HG03108 (cell line): ENCODE results near the gene ST6GALNAC5.
"Not testable (repeated sequence)": the region's sequence is repeated elsewhere in the genome, so short reads cannot be mapped to it uniquely, and the experiment has no call there.

ENCODE experiments used
- ATAC-seq: cut with Tn5 transposase; IDR thresholded peaks from one replicate; pipeline ENCODE4 v1.9.1; 2021; ENCODE audit warnings: moderate library complexity; ENCODE audit not compliant: unreplicated experiment

ST6GALNAC5 gene

DNA sequence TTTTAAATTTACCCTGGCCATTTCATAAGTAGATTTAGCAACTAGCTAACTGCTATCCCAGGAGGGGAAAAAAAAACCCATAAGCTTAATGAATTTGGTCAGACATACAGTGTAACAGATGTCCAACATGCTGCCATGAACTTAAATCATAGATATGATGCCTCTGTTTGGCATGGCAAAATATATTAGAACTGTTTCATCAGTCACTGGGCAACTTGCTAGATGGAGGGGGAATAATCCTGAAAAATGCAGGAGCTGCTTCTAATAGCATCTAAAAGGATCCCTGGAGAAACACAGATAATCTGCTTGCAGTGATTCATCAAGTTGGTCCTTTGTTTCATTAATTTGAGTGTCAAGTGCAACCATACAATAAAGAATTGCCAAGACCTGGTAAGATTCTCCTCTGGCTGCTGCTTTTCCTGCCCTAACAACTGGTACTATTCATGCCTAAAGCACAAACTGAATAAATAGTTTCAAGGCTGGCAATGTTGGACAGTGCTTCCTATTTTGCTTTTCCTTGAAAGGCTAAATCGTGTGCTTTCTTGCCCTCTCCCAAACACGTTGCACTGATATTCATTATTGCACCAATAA lies 1.5 kb upstream of the ST6GALNAC5 start:
- ATAC-seq = no peak

DNA sequence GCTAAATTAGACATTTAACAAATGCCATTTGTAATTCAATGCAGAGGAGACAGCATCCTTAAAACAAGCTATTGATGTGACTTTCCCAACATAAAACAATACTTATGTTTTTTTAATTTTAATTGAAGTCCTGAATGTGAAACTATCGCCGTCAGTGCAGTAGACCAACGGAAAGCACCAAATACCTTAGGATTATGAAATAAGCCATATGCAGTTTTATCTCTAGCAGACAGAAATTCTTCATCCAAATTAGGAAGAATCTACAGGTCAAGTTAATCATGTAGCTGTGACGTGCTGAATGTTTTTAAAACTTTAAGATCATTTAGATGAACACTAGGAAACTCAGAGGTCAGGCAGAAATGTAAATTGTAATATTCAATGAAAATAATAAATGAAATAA lies 714 bp upstream of the ST6GALNAC5 start:
- ATAC-seq = no peak

DNA sequence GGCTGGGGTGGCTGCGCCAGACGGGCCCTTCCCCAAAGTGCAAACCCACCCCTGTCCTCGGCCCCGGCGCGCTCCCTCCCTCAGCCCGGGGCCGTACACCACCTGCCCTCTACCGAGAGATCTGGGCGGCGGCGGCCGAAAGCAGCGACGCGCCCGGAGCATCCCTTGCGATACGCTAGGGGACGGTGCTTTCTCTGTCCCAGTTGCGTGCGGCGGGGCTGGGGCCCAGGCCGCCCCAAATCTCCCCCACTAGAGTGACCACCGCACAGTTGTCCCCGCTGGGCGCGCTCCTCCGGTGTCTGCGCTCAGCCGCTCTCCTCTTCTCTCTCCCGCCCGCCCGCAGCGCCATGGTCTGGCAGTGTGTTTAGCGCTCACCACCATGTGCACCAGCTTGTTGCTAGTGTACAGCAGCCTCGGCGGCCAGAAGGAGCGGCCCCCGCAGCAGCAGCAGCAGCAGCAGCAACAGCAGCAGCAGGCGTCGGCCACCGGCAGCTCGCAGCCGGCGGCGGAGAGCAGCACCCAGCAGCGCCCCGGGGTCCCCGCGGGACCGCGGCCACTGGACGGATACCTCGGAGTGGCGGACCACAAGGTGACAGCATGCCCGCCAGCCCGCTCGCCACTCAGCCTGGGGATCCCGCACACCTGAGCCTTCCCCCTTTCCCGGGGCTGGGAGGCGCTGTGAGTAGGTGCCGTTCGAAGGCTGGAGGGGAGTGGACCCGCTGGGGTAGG lies 1.0 kb downstream of the ST6GALNAC5 start:
- ATAC-seq = no peak

DNA sequence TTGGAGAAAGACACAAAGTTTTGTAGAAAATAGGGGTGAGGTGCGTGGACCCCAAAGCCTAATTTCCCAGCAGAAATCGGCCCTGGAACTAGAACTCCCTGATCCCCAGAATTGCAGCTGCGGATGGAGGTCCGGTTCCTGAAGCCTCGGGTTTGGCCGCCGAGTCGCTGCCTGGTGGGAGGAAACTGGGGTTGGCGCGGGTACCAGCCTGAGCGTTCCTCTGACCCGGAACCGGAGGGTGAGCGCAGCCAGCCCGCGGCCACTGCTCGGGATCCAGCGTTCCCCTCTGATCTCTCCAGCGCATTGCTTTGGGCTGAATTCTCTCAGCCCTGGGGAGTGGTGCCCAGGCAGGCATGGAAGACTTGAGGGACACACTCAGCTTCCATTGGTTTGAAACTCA lies 1.6 kb downstream of the ST6GALNAC5 start:
- ATAC-seq = no peak

DNA sequence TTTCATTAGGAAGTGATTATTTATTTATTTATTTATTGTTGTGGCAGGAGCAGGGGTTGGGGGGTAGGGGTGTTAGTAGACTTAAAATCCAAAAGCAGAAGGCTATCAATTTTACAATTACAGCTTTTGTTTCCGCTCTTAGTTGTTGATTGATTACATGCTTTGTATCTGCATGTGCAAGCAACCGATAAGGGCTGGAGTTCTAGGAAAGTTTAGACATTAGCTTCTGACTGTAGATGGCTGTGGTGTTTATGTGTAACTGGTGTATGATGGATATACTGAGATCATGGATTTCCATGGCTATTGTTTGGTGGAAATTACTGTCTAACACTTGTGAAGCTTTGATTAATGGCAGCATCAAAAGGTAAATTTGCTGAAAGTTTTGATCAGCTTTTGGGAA lies 2.8 kb downstream of the ST6GALNAC5 start:
- no peak for ATAC-seq

DNA sequence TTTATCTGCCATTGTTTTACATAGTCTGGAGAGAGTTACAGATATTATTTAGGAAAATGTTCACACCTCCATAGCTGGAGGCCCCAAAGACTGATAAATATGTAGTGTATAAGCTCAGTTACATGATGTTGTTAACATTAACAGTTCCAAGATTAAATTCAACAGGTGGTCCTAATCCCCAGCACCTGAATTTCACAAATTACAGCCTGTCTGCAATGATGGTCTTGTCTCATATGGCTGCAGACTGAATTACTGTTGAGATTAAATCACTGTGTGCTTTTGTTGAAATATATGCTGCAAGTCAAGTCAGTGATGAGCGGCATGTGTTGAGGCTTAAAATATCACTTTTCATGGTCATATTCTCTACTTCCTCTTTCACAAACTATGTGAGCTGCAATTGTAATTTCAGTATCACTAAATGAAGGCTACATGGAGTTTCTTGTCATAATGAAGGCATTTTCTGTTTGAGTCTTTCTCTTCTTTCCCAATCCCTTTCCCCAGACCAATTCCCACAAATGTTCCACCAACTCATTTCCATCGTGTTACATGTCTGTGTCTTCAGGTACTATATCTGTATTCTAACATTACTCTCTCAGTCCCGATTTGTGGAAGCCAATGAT lies 4.2 kb downstream of the ST6GALNAC5 start:
- peak; percentile 76 for ATAC-seq

DNA sequence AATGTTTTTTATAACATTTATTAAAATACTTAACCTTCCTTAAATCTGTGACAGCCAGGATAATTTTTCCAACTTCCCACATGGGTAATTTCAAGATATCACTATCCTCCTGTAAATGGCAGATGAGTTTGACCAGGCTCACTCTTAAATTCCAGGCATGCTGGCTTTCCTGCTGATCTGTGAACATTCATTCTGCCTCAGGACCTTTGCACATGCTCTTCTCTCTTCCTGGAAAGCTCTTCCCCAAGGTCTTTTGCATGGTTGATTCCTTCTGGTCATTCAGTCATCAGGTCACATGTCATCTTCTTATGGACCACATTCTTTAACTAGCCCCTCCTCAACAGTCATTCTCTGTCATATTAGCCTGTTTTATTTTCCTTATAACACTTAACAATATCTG lies 5.7 kb downstream of the ST6GALNAC5 start:
- ATAC-seq = no peak

DNA sequence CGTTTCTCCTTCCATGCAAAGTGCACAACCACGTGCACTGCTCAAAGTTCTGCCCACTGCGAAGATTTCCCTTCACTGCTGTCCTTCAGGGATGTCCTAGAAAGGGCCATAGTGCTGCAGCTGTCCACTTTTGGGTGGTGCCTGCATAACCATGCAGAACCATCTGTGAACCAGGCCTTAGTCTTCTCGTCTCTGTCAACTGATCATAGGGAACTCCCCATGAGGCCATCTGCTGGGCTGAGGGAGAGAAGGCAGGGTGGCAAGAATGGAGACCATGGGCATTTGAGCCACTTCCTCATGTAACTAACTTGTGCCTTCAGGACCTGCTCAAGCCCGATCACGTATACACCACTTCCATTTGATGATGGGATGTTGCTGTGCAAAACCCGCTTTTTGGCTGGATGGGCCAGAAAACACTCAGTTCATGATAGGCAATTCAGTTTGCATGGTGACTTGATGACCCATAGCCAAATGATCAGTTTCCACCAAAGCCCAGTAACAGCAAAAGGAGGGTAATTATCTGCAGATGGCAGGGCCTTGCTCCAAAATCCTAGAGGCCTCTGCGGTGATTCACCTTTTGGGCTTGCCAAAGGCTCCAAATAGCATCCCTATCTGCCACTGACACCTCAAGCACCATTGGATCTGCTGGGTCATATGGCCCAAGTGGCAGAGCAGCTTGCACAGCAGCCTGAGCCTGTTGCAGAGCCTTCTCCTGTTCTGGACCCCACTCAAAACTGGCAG lies 9.5 kb downstream of the ST6GALNAC5 start:
- no peak for ATAC-seq

DNA sequence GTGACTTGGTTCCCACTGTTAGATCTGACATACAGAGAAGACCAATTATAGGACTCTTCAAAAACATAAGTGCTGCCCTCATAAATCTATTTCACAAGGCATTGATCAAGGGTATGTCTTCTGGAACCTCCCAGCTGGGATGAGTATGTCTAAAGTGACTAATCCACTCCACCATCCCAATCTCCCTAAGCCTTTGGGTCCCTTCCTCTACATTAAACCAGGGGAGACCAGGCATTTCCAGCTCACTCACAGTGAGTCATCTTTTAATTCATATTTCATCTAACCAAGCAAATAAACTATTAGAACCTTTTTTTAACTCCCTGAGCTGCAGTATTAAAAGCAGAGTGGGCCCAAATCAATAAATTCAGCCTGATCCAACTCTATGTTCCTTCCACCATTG lies 11.7 kb downstream of the ST6GALNAC5 start:
- not testable (repeated sequence) for ATAC-seq

DNA sequence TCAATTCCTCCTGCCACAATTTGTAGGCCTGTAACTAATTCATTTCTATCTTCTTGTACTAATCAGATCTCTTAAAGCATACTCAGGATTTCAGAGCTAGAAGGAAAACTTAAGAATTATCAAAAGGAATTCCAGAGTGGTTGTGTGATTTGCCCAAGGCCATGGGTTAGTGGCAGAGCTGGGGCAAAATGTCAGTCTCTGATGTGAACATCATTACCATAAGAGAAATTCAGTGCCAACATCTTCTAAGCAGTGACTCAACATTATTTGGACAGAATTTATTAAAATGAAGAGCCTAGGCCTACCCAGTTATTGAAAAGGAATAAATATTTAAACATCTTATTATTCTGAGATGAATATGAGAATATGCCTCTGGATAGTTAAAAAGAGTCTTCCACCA lies 14.5 kb downstream of the ST6GALNAC5 start:
- ATAC-seq = no peak

DNA sequence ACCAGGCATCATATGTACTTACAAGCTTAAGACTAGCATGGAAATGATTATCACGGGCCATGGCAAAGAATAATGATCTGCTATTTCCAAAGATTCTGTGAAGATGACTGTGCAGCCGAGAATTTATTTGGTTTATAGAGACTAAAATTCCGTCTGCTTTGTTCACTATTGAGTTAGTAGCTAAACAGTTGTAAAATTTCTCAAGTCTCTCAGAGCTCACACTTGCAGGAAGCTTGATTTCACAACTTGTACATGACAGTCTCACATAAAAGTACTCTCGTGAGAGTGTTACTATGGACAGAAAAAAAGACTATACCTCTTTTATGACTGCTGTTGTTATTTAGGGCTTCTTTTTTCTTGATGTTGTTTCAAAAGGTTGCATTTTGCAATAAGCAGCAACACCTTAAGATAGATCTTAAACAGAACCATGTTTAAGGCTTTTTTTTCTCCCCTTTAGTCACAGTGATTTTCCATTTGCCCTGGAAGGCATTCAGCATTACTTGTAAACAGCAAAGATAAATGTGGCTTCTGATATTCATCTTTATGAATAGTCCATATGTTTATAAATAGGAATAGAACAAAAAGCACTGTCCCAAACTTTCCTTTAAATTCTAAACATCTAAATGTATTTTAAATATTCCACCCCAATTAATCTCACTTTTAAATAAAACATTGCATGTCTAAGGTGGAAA lies 24.8 kb downstream of the ST6GALNAC5 start:
- no peak for ATAC-seq

DNA sequence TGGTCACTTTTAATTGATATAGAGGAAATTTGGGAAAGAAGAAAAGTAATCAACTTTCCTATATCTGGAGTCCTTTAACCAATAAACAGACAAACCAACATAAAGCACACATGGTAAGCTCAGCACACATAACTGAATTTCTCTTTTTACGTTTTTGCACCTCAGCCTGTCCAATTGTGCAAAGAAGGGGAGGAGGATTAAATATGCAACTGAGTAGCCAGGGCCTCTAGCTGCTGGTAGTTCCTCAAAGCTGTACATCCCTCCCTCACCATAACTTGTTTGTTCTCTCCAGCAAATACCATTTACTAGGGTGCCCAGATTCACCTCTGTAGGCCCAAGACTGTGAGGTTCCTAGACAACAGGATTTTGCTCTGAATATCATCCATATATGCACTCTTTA lies 25.4 kb downstream of the ST6GALNAC5 start:
- ATAC-seq = no peak

DNA sequence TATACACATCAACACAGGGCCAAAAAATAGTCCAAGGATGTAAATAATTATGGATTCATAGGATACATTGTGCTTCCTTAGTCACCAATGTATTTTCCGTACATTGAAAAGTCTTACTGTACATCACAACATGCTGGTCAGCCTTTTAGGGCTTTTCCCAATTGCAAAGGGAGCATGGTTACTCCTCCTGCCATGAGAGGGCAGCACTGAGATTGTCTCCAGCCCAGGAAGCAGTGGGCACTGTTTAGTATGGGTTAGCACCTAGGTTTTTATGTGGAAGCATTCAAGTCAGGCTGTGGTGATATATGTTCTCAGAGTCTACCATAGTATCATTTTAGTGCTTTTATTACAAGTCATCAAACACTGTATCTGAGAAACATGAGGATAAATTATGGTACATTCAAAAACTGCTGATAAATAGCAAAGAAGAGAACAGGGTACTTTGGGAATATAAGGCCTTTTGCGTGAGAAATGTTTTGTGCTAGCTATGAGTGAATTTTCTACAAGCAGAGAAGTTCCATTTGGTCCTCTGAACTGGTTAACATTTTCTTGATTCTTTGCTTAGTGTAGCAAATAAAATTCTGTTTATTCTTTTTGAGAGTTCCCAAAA lies 34.0 kb downstream of the ST6GALNAC5 start:
- peak; percentile 83 for ATAC-seq

DNA sequence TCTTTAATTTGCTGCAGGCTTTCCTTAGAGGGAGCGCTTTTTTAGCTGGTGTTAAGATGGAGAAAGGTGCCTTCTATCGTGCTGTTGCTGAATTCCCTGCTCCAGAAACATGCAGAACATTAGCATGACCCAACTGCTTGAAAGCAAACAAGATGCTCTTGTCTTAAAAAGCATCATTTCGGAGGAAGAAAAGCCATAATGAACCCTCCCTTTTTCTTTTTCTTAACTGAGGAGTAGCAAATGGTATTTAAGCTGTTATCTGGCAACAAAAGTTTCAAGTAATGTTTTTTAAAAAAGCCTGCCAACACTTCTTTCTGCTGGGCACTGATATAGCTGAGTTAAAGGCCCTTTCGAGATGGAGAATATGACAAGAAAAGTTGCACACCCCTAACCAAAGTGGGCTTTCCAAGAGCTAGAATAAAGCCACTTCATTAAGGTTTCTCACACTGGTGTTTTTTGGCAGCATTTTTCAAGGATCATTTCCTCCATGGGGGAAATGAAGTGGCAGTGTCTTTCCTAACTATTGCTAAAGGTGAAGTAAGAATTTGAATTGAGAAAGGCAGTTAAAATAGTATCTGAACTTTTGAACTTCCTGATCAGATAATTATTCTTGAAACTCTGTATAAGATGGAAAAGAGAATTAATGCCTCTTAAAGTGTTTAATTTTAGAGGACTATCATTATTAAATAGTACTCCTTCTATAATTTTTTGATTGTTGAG lies 38.8 kb downstream of the ST6GALNAC5 start:
- ATAC-seq = no peak

DNA sequence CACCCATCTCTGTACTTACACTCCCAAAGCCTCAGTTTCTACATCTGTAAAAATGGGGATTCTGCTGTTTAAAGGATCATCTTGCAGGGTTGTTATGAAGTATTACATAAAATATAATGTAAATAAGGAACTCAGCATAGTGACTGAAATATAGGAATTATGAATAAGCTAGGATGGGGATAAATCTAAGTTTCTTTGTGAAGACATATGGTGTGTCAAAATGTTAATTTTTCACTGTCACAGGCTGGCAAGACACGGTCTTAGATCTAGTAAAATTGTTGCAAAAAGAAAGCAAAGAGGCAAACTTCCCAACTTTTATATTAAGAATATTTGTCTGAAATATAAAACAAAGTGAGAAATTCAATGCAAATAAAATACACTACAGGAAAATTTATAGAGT lies 42.0 kb downstream of the ST6GALNAC5 start:
- no peak for ATAC-seq

DNA sequence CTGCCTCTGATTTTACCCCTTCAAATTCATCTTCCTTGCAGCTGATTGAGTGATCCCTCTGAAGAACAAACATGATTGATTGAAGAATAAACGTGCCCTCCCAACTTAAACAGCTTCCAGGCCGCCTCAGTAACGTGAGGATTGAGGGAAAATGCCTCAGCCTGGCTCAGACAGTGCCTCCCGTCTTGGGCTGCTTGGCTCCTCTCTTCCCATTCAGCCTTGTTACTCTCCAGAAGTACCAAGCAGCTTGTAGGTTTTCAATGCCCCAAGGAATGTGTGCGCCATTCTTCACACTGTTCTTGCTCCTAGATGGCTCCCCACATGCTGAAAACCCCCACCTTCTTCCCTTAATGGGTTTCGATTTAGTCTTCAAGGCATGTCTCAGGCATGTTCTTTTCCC lies 51.8 kb downstream of the ST6GALNAC5 start:
- no peak for ATAC-seq

DNA sequence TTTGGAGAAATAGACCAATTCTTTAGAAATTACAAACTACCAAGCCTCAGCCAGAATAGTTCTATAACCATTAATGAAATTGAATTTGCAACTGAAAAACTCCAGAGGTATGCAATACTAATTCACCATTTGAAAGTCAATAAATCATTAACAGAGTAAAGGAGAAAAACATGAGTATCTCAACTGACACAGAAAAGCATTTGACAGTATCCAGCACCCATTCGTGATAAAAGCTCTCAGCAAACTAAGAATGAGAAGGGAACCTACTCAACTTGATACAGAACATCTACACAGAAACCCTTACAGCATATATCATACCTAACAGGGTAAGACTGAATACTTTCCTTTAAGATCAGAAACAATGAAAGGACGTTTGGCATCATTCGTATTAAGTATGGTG lies 54.3 kb downstream of the ST6GALNAC5 start:
- no peak for ATAC-seq

DNA sequence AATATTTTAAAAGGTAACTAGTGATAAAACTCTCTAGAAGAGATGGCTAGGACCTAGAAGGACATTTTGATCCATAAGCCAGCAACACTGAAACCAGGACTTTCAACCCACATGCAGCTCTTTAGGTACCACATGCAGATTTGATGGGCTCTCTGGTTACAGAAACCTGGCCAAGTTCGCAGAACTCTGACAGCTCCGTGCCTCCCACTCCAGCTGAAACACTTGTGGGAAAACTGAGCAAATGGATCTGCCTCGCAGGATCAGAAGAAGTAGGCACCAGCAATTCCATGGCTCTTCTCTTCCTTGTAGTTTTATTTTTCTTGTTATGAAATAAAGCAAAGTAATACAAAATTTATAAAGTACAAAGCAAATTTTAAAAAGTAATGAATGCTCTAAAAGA lies 58.5 kb downstream of the ST6GALNAC5 start:
- ATAC-seq = no peak

DNA sequence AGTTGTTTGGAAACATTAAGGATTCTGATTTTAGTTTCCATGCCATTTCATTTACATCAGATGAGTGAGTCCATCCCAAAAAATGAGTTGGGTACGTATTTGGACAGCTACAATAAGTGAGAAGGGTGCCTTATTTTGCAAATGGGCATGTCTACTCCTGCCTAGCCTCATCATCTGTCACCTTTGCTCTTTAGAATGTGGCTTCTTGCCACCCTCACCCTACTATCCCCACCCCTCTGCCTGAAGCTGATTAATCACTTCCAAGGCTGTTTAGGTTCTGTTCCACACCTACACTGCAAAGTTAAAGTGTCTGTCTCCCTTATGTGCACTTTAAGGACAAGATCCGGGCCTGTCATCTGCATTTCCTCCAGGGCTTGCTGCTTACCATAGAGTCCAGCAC lies 61.2 kb downstream of the ST6GALNAC5 start:
- ATAC-seq = no peak

DNA sequence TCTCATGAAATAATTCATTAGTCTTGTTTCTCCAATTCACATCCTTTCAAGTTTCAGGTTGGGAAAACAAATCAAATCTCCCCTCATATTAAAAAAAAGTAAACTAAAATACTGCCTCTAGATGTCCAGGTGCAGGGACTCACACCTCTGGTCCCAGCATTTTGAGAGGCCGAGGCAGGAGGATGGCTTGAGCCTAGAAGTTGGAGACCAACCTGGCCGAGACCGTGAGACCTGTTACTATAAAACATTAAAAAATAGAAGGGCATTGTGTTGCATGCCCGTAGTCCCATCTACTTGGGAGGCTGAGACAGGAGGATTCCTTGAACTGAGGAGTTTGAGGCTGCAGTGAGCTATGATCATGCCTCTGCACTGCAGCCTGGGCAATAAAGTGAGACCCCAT lies 61.9 kb downstream of the ST6GALNAC5 start:
- ATAC-seq = no peak
